Gastroesophageal sphincter (tissue), 4 donors: ENCODE data around the gene RDH11. TPM values are rescaled to one million over a fixed set of nuclear protein-coding genes. Genes with fewer than 3 reads are reported as not detected.

Source experiments
- ATAC-seq: fragments of 150-250 bp; one replicate; pipeline ENCODE4 v1.9.1; 2016; ENCODE audit warnings: mild to moderate bottlenecking, moderate library complexity
- H3K27ac ChIP-seq, 4 donors: fragments of 200-600 bp; sonication (generic) in 3 of 4; 1 replicate in 3 of 4; 2 replicates in 1 of 4; pipeline ENCODE4 v1.5.1; 2016 to 2019
- H3K27me3 ChIP-seq: fragments of 200-600 bp; sonication (generic); one replicate; pipeline ENCODE4 v1.5.1; 2019
- H3K36me3 ChIP-seq, 2 donors: fragments of 200-600 bp; sonication (generic); one replicate each; pipeline ENCODE4 v1.5.1; 2019; ENCODE audit warnings: control low read depth in 1 of 2
- H3K4me1 ChIP-seq, 3 donors: fragments of 200-600 bp; sonication (generic); 1 replicate in 2 of 3; 2 replicates in 1 of 3; pipeline ENCODE4 v1.5.1; 2016 to 2019; ENCODE audit warnings: control low read depth in 2 of 3
- H3K4me3 ChIP-seq, 2 donors: fragments of 200-600 bp; sonication (generic); one replicate each; pipeline ENCODE4 v1.5.1; 2019; ENCODE audit warnings: mild to moderate bottlenecking in 1 of 2, moderate library complexity in 1 of 2
- H3K9me3 ChIP-seq, 3 donors: fragments of 200-600 bp; sonication (generic); one replicate each; pipeline ENCODE4 v1.5.1; 2017 to 2019; ENCODE audit warnings: control low read depth in 2 of 3
- EP300 ChIP-seq: sonication (generic); formaldehyde crosslinking; IDR thresholded peaks from one replicate; pipeline ENCODE4 v1.6.1; 2017; ENCODE audit warnings: antibody characterized with exemption, mild to moderate bottlenecking
- POLR2A ChIP-seq, 2 donors: fragments of 450-650 bp; IDR thresholded peaks; one replicate each; pipeline ENCODE4 v1.6.1; 2017; ENCODE audit warnings: antibody characterized with exemption in 2 of 2, mild to moderate bottlenecking in 2 of 2, moderate library complexity in 1 of 2
- POLR2AphosphoS5 ChIP-seq: sonication (generic); formaldehyde crosslinking; IDR thresholded peaks from one replicate; pipeline ENCODE4 v1.6.1; 2017; ENCODE audit warnings: antibody characterized with exemption
- WGBS, 2 donors: methylation state at CpG; one replicate each; pipeline ENCODE4 v1.1.5; 2018; ENCODE audit warnings: low coverage in 1 of 2; 5-methylcytosine and 5-hydroxymethylcytosine counted together
- small RNA-seq, 4 donors: library from RNA; depleted of rRNA; stranded (forward); fragments of <200 nt; gene quantifications; one replicate each; pipeline ENCODE3, GENCODE V24; 2016
- total RNA-seq, 4 donors: library from RNA; depleted of rRNA; stranded (reverse); fragments of >200 nt; gene quantifications; one replicate each; pipeline ENCODE4 v1.1.0, GENCODE V29; 2016
- TF ChIP-seq, protein P1 (sequence below), 4 experiments: fragments of 200-600 bp in 2 of 4; fragments of 450-650 bp in 2 of 4; sonication (generic) in 1 of 4; IDR thresholded peaks; one replicate each; pipeline ENCODE4 v1.5.1; 2017 to 2019; ENCODE audit warnings: antibody characterized with exemption in 4 of 4, mild to moderate bottlenecking in 2 of 4, moderate library complexity in 2 of 4

Gene RDH11
- total RNA-seq, 4 donors from 2014 or later = 38.5 to 42.5 (median 41.4) TPM

- TF ChIP-seq EP300 = no peak
- no peak for TF ChIP-seq POLR2A (IDR thresholded peaks at IDR 0.05)
- TF ChIP-seq, protein P1, sequence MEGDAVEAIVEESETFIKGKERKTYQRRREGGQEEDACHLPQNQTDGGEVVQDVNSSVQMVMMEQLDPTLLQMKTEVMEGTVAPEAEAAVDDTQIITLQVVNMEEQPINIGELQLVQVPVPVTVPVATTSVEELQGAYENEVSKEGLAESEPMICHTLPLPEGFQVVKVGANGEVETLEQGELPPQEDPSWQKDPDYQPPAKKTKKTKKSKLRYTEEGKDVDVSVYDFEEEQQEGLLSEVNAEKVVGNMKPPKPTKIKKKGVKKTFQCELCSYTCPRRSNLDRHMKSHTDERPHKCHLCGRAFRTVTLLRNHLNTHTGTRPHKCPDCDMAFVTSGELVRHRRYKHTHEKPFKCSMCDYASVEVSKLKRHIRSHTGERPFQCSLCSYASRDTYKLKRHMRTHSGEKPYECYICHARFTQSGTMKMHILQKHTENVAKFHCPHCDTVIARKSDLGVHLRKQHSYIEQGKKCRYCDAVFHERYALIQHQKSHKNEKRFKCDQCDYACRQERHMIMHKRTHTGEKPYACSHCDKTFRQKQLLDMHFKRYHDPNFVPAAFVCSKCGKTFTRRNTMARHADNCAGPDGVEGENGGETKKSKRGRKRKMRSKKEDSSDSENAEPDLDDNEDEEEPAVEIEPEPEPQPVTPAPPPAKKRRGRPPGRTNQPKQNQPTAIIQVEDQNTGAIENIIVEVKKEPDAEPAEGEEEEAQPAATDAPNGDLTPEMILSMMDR (IDR thresholded peaks at IDR 0.05) = no peak
- no peak for TF ChIP-seq POLR2AphosphoS5
- WGBS, 2 donors = 86 to 87% methylated on average over 2 to 5 of the region's 5 CpGs
These were observed 62.0 kb downstream of the RDH11 start for GRCh38 chr14:67633451-67634147.

DNA sequence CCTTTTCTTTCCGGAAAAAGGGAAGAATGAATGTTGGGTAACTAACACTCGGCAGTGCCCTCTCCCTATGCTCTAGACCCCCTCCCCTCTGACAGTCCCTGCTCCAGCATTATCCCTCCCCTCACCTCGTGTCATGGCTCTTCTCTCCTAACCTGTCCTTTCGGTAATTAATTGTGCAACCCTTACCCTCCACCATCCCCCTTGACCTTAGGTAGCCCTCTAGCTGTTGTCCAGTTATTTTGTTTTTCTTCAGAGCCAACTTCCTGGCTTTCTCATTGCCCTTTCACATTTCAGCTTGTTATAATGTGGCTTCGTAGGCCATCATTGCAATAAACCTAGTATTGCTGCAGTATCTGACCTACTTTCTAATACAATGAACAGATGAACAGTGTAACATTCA, 64.6 kb downstream of the RDH11 start:
- no peak overlapping the region for H3K4me3 ChIP-seq
- WGBS, 2 donors = 64 to 76% methylated on average over 3 to 5 of the region's 5 CpGs
- ATAC-seq = no peak
- H3K9me3 ChIP-seq = no peaks in the 10 kb centered on the region
- no peak overlapping the region for H3K27ac ChIP-seq
- no peaks in the 10 kb centered on the region for H3K4me1 ChIP-seq
- no peaks in the 10 kb centered on the region for H3K27me3 ChIP-seq
- TF ChIP-seq, protein P1 (IDR thresholded peaks at IDR 0.05) = no peak
- TF ChIP-seq EP300 (no peak), POLR2A (IDR thresholded peaks at IDR 0.05) (no peak), POLR2AphosphoS5 (no peak)
- no peaks in the 10 kb centered on the region for H3K36me3 ChIP-seq

More at GRCh38 chr14:67633451-67634147, 62.0 kb downstream of the RDH11 start:
- no peaks in the 10 kb centered on the region for H3K27me3 ChIP-seq
- no peak overlapping the region for H3K4me3 ChIP-seq
- no peak for ATAC-seq
- H3K4me1 ChIP-seq = no peaks in the 10 kb centered on the region
- H3K27ac ChIP-seq = no peak overlapping the region
- no peaks in the 10 kb centered on the region for H3K9me3 ChIP-seq
- no peaks in the 10 kb centered on the region for H3K36me3 ChIP-seq

GRCh38 chr14:67630186-67630585, 65.4 kb downstream of the RDH11 start:
- H3K27ac ChIP-seq = no peak overlapping the region
- no peaks in the 10 kb centered on the region for H3K4me1 ChIP-seq
- no peaks in the 10 kb centered on the region for H3K36me3 ChIP-seq
- H3K9me3 ChIP-seq = no peaks in the 10 kb centered on the region
- H3K4me3 ChIP-seq = no peak overlapping the region
- 88 to 98% methylated on average over 4 of the region's 4 CpGs for WGBS, 2 donors
- no peaks in the 10 kb centered on the region for H3K27me3 ChIP-seq
- TF ChIP-seq POLR2AphosphoS5 (no peak), POLR2A (IDR thresholded peaks at IDR 0.05) (no peak), EP300 (no peak)
- TF ChIP-seq, protein P1 (IDR thresholded peaks at IDR 0.05) = no peak
- no peak for ATAC-seq

DNA sequence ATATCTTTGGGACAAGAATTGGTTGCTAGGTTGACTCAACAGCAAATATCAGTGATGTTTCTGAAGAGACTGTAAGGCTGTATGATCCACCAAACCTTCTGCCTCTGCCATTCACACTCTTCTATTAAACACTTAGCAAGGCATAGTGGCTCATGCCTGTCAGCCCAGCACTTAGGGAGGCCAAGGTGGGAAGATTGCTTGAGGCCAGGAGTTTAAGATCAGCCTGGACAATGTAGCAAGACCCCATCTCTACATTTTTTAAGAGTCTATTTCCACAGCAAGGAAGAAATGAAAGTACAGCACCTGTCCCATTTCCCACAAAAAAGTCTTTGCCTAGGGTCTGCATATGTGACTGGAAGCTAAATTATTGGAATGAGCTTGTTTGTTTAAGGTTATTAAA, 68.0 kb downstream of the RDH11 start:
- Histone ChIP-seq H3K9me3 (no peaks in the 10 kb centered on the region), H3K4me1 (peaks cover 0 to 13% (median 0%) of the 10 kb centered on the region in 3 donors), H3K36me3 (no peaks in the 10 kb centered on the region), H3K4me3 (no peak overlapping the region), H3K27ac (no peak overlapping the region), H3K27me3 (no peaks in the 10 kb centered on the region)
- TF ChIP-seq EP300 = no peak
- no peak for ATAC-seq

Small RNAs within 50 kb of the gene (small RNA-seq; reads per million reads assigned to genes)
- gene AL049779.3 (0 reads per million in 4 donors), gene RN7SL369P (0 reads per million in 4 donors), gene RNA5SP386 (0 to 0.55 (median 0.25) reads per million in 4 donors)

Other genes starting within 250 kb of the RDH11 start
- 1 to 10 TPM in 3 of 4 donors, under 1 TPM in 1; 0.94 to 3.9 (median 2.5) TPM for gene TMEM229B, start 207.0 kb downstream of the RDH11 start, total RNA-seq
- 1 to 10 TPM; 1.8 to 6.1 (median 4.0) TPM for gene PLEKHH1, start 162.5 kb downstream of the RDH11 start, total RNA-seq
- 10 to 100 TPM; 20.5 to 31.9 (median 27.7) TPM for gene PIGH, start 95.5 kb downstream of the RDH11 start, total RNA-seq
- 10 to 100 TPM in 3 of 4 donors, 1 to 10 TPM in 1; 5.7 to 24.7 (median 14.9) TPM for gene ARG2, start 75.8 kb downstream of the RDH11 start, total RNA-seq
- 10 to 100 TPM; 77.0 to 98.5 (median 90.4) TPM for gene VTI1B, start 21.1 kb downstream of the RDH11 start, total RNA-seq
- under 1 TPM in 1 of 4 donors, not detected in 3; 0.20 TPM for gene RDH12, start 6.1 kb upstream of the RDH11 start, total RNA-seq
- gene ZFYVE26, start 120.8 kb upstream of the RDH11 start, total RNA-seq = 10 to 100 TPM; 19.3 to 30.7 (median 23.1) TPM
- gene RAD51B, start 124.0 kb upstream of the RDH11 start, total RNA-seq = 1 to 10 TPM; 5.1 to 7.0 (median 6.0) TPM